Suprapubic skin (tissue), 3 donors: ENCODE measurements around the gene HMGN1.

Experiments
- EP300 ChIP-seq: sonication (generic); formaldehyde crosslinking; IDR thresholded peaks from one replicate; pipeline ENCODE4 v1.6.1; 2017; ENCODE audit warnings: antibody characterized with exemption
- TF ChIP-seq, protein P1 (sequence below), 2 donors: fragments of 200-600 bp in 1 of 2; fragments of 450-650 bp in 1 of 2; sonication (generic) in 1 of 2; IDR thresholded peaks; one replicate each; pipeline ENCODE4 v1.5.1; 2016 to 2019; ENCODE audit warnings: antibody characterized with exemption in 2 of 2, mild to moderate bottlenecking in 1 of 2, moderate library complexity in 1 of 2

DNA sequence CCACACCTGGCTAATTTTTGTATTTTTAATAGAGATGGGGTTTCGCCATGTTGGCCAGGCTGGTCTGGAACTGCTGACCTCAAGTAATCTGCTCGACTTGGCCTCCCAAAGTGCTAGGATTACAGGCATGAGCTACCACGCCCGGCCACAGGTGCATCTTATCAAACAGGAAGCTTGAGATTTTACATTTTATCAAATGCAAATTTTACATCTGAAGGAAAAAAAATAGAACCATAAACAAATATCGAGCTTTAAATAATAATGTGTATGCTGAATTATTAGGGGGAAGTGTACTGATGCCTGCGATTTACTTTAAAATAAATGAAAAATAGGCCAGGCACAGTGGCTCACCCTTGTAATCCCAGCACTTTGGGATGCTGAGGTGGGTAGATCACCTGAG, 18.9 kb downstream of the HMGN1 start:
- TF ChIP-seq, protein P1, sequence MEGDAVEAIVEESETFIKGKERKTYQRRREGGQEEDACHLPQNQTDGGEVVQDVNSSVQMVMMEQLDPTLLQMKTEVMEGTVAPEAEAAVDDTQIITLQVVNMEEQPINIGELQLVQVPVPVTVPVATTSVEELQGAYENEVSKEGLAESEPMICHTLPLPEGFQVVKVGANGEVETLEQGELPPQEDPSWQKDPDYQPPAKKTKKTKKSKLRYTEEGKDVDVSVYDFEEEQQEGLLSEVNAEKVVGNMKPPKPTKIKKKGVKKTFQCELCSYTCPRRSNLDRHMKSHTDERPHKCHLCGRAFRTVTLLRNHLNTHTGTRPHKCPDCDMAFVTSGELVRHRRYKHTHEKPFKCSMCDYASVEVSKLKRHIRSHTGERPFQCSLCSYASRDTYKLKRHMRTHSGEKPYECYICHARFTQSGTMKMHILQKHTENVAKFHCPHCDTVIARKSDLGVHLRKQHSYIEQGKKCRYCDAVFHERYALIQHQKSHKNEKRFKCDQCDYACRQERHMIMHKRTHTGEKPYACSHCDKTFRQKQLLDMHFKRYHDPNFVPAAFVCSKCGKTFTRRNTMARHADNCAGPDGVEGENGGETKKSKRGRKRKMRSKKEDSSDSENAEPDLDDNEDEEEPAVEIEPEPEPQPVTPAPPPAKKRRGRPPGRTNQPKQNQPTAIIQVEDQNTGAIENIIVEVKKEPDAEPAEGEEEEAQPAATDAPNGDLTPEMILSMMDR (IDR thresholded peaks at IDR 0.05), result no peak
- no peak for TF ChIP-seq EP300
